WTC11 (cell line): ENCODE data around the gene PAK6. TPM values are rescaled to one million over a fixed set of nuclear protein-coding genes. Genes with fewer than 3 reads are reported as not detected.

Source experiments
- ATAC-seq: fragments of 200-7000 bp; cut with Tn5 transposase; 2 replicates; pipeline ENCODE4 v1.10.0; 2021; ENCODE audit warnings: mild to moderate bottlenecking, moderate library complexity
- CTCF ChIA-PET: fragments of 300-600 bp; sonication (Branson Sonifier 250); formaldehyde crosslinking; loops from one replicate; lab custom pipeline; 2021; ENCODE audit warnings: antibody characterized with exemption; lab: Charles Lee
- POLR2A ChIA-PET: fragments of 350-600 bp; sonication (Branson Sonifier 250); formaldehyde crosslinking; loops from one replicate; lab custom pipeline; 2021; ENCODE audit warnings: antibody characterized with exemption; lab: Charles Lee
- DNase-seq: peaks from one replicate; pipeline ENCODE4 v3.0.0; 2021; ENCODE audit warnings: low spot score
- H3K27ac Mint-ChIP-seq: 2 replicates; pipeline ENCODE4 v1.8.0; 2021; ENCODE audit warnings: mixed read lengths
- H3K27me3 Mint-ChIP-seq: 2 replicates; pipeline ENCODE4 v1.8.0; 2021; ENCODE audit warnings: low read depth, mild to moderate bottlenecking, moderate library complexity, mixed read lengths
- H3K36me3 Mint-ChIP-seq: 2 replicates; pipeline ENCODE4 v1.8.0; 2021; ENCODE audit warnings: mixed read lengths
- H3K4me1 Mint-ChIP-seq: 2 replicates; pipeline ENCODE4 v1.8.0; 2022; ENCODE audit warnings: mixed read lengths
- H3K4me3 Mint-ChIP-seq: 2 replicates; pipeline ENCODE4 v1.8.0; 2021; ENCODE audit warnings: mild to moderate bottlenecking, moderate library complexity, mixed read lengths
- H3K9me3 Mint-ChIP-seq: 2 replicates; pipeline ENCODE4 v1.8.0; 2021; ENCODE audit warnings: mixed read lengths
- EMX1 ChIP-seq: fragments of 250-450 bp; sonication (Bioruptor Pico); IDR thresholded peaks from 2 replicates; pipeline ENCODE4 v1.8.0; 2021; ENCODE audit warnings: mild to moderate bottlenecking
- FOXJ3 ChIP-seq: sonication (generic); formaldehyde crosslinking; IDR thresholded peaks from 2 replicates; pipeline ENCODE4 v1.9.0; 2021; ENCODE audit warnings: missing genetic modification reagents, mild to moderate bottlenecking, borderline replicate concordance
- FOXK1 ChIP-seq: sonication (generic); formaldehyde crosslinking; IDR thresholded peaks from 2 replicates; pipeline ENCODE4 v1.8.0; 2022; ENCODE audit warnings: mild to moderate bottlenecking, moderate library complexity, missing genetic modification reagents
- HMGA2 ChIP-seq: fragments of 250-450 bp; sonication (Bioruptor Pico); IDR thresholded peaks from 2 replicates; pipeline ENCODE4 v1.4.0; 2021; ENCODE audit warnings: mild to moderate bottlenecking, moderate library complexity
- IRF2 ChIP-seq: sonication (generic); formaldehyde crosslinking; IDR thresholded peaks from 2 replicates; pipeline ENCODE4 v1.8.0; 2022; ENCODE audit warnings: low read depth, missing genetic modification reagents, borderline replicate concordance
- JAZF1 ChIP-seq: fragments of 250-450 bp; sonication (Bioruptor Pico); IDR thresholded peaks from 2 replicates; pipeline ENCODE4 v1.9.0; 2021; ENCODE audit warnings: moderate library complexity, mild to moderate bottlenecking, inconsistent platforms
- JUN ChIP-seq: sonication (generic); formaldehyde crosslinking; IDR thresholded peaks from 2 replicates; pipeline ENCODE4 v1.8.0; 2023; ENCODE audit warnings: mild to moderate bottlenecking, missing genetic modification reagents
- MLX ChIP-seq: sonication (generic); formaldehyde crosslinking; IDR thresholded peaks from 2 replicates; pipeline ENCODE4 v1.8.1; 2023; ENCODE audit warnings: mild to moderate bottlenecking, missing genetic modification reagents, moderate library complexity
- OVOL2 ChIP-seq: fragments of 250-450 bp; sonication (Bioruptor Pico); IDR thresholded peaks from 2 replicates; pipeline ENCODE4 v1.9.0; 2021; ENCODE audit warnings: mild to moderate bottlenecking, borderline replicate concordance
- RORB ChIP-seq: fragments of 250-450 bp; sonication (Bioruptor Pico); IDR thresholded peaks from 2 replicates; pipeline ENCODE4 v1.9.0; 2021; ENCODE audit warnings: mild to moderate bottlenecking
- SP1 ChIP-seq: sonication (generic); formaldehyde crosslinking; conservative IDR thresholded peaks from 2 replicates; pipeline ENCODE4 v1.8.1; 2022; ENCODE audit warnings: missing genetic modification reagents
- ZNF138 ChIP-seq: sonication (generic); formaldehyde crosslinking; conservative IDR thresholded peaks from 2 replicates; pipeline ENCODE4 v1.8.1; 2022; ENCODE audit warnings: mild to moderate bottlenecking, moderate library complexity, missing genetic modification reagents
- ZNF263 ChIP-seq: sonication (generic); formaldehyde crosslinking; IDR thresholded peaks from 2 replicates; pipeline ENCODE4 v1.8.1; 2022; ENCODE audit warnings: low read depth, mild to moderate bottlenecking, moderate library complexity, missing genetic modification reagents
- ZNF317 ChIP-seq: sonication (generic); formaldehyde crosslinking; IDR thresholded peaks from 2 replicates; pipeline ENCODE4 v1.8.1; 2023; ENCODE audit warnings: low read depth, mild to moderate bottlenecking, moderate library complexity, missing genetic modification reagents, borderline replicate concordance
- ZNF671 ChIP-seq: fragments of 250-450 bp; sonication (Bioruptor Pico); IDR thresholded peaks from 2 replicates; pipeline ENCODE4 v1.8.0; 2021; ENCODE audit warnings: mild to moderate bottlenecking
- total RNA-seq: library from RNA; stranded (reverse); gene quantifications from 3 replicates; pipeline ENCODE4 v1.2.3, GENCODE V29; 2021
- TF ChIP-seq, protein P1 (sequence below): fragments of 200-600 bp; IDR thresholded peaks from 2 replicates; pipeline ENCODE4 v1.8.0; 2022; ENCODE audit warnings: antibody characterized with exemption
- TF ChIP-seq, protein P2 (sequence below): sonication (generic); formaldehyde crosslinking; IDR thresholded peaks from 2 replicates; pipeline ENCODE4 v1.8.0; 2022; ENCODE audit warnings: mild to moderate bottlenecking, missing genetic modification reagents
- TF ChIP-seq, protein P3 (sequence below): sonication (generic); formaldehyde crosslinking; IDR thresholded peaks from 2 replicates; pipeline ENCODE4 v1.8.0; 2022; ENCODE audit warnings: mild to moderate bottlenecking, missing genetic modification reagents
- TF ChIP-seq, protein P4 (sequence below): sonication (generic); formaldehyde crosslinking; IDR thresholded peaks from 2 replicates; pipeline ENCODE4 v1.8.1; 2022; ENCODE audit warnings: mild to moderate bottlenecking, missing genetic modification reagents, moderate library complexity, borderline replicate concordance

PAK6 gene
- total RNA-seq, 1 experiment from 2014 or later = 11.7 TPM

- DNase-seq (no peak), ATAC-seq (no peak)
- peaks cover 65% of the 10 kb centered on the region for H3K27me3 Mint-ChIP-seq
- TF ChIP-seq ZNF671 (CRISPR knock-in tag) = no peak
- TF ChIP-seq EMX1 = no peak
- no peaks in the 10 kb centered on the region for H3K36me3 Mint-ChIP-seq
- H3K9me3 Mint-ChIP-seq = no peaks in the 10 kb centered on the region
- ChIA-PET CTCF (interaction anchor here (0.8 to 13.0 kb wide), 11 partner anchors 11 to 255 kb away, joined by 3 to 341 read pairs (median 4); partner anchors contain the start of gene PLCB2), POLR2A (interaction anchor here (0.6 to 1.3 kb wide), 3 partner anchors 8 to 22 kb away, joined by 3 to 4 read pairs (median 3); partner anchors contain the start of gene PLCB2)
- no peak overlapping the region for H3K27ac Mint-ChIP-seq
- H3K4me1 Mint-ChIP-seq = peaks cover 37% of the 10 kb centered on the region
- no peak overlapping the region for H3K4me3 Mint-ChIP-seq
Observed at GRCh38 chr15:40285554-40286011, 46.7 kb downstream of the PAK6 start.

DNA sequence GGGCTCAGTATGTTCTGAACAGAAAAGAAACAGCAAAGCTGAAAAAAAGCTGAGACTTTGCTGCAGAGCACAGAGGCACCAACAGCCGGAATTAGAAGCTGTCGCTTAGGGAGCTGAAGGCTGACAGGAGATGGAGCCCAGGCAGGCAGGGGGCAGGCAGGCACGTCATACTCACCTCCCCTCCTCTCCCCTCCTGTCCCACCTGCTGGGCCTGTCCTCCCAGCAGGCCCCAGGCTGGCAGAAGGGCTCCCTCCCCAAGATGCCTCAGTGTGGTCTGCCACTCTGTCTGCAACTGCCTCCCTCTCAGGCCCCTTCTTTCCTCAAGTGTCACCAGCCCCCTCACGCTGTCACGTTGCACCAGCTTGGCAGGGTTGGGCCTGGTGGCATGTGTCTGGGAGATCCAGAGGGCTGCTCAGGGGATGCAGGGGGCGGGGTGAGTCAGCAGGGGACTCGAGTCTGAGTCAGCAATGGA is 47.2 kb downstream of the PAK6 start:
- peaks cover 61% of the 10 kb centered on the region for H3K27me3 Mint-ChIP-seq

DNA sequence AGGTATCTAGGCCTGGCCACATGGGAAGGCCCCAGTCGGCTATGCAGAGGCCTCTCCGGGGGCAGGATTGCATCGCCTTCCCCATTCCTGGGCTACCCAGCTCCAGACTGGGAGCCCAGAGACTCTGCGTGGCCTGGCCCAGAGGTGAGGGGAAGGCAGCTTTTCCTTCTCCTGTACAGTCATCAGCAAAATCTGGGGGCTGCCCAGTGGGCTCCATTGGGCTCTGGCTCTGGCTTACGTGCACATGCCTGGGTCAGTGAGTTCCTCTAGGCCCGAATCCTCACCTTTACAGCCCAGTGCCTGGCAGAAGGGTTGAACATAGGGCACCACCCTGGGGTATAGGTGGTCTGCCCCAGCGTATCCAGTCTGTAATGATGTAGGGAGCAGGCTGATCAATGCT is 47.9 kb downstream of the PAK6 start:
- TF ChIP-seq RORB = no peak
- no peak for TF ChIP-seq ZNF317 (CRISPR knock-in tag)
- TF ChIP-seq, protein P1, sequence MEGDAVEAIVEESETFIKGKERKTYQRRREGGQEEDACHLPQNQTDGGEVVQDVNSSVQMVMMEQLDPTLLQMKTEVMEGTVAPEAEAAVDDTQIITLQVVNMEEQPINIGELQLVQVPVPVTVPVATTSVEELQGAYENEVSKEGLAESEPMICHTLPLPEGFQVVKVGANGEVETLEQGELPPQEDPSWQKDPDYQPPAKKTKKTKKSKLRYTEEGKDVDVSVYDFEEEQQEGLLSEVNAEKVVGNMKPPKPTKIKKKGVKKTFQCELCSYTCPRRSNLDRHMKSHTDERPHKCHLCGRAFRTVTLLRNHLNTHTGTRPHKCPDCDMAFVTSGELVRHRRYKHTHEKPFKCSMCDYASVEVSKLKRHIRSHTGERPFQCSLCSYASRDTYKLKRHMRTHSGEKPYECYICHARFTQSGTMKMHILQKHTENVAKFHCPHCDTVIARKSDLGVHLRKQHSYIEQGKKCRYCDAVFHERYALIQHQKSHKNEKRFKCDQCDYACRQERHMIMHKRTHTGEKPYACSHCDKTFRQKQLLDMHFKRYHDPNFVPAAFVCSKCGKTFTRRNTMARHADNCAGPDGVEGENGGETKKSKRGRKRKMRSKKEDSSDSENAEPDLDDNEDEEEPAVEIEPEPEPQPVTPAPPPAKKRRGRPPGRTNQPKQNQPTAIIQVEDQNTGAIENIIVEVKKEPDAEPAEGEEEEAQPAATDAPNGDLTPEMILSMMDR = no peak
- TF ChIP-seq SP1 (CRISPR knock-in tag) = no peak
- TF ChIP-seq MLX (CRISPR knock-in tag) = no peak
- TF ChIP-seq OVOL2 = no peak
- no peak overlapping the region for H3K27ac Mint-ChIP-seq
- H3K9me3 Mint-ChIP-seq = no peaks in the 10 kb centered on the region
- ATAC-seq (no peak), DNase-seq (no peak)
- H3K4me3 Mint-ChIP-seq = no peak overlapping the region
- peaks cover 30% of the 10 kb centered on the region for H3K4me1 Mint-ChIP-seq
- CTCF ChIA-PET = interaction anchor here (1.0 to 13.0 kb wide), 6 partner anchors 12 to 51 kb away, joined by 3 to 341 read pairs (median 47); partner anchors contain the start of genes CCDC9B and PLCB2
- peaks cover 61% of the 10 kb centered on the region for H3K27me3 Mint-ChIP-seq
- no peaks in the 10 kb centered on the region for H3K36me3 Mint-ChIP-seq
- POLR2A ChIA-PET = interaction anchor here (0.6 kb wide), 1 partner anchor 10 kb away, joined by 3 read pairs; no protein-coding TSS in a partner anchor

More for the DNA sequence above, 47.2 kb downstream of the PAK6 start:
- Mint-ChIP-seq H3K9me3 (no peaks in the 10 kb centered on the region), H3K27ac (no peak overlapping the region), H3K4me1 (peaks cover 32% of the 10 kb centered on the region), H3K36me3 (no peaks in the 10 kb centered on the region), H3K4me3 (no peak overlapping the region)
- POLR2A ChIA-PET = interaction anchor here (1.3 kb wide), 2 partner anchors 15 to 21 kb away, joined by 3 to 4 read pairs; partner anchors contain the start of gene PLCB2
- CTCF ChIA-PET = interaction anchor here (1.0 to 13.0 kb wide), 9 partner anchors 11 to 256 kb away, joined by 3 to 341 read pairs (median 5); partner anchors contain the start of gene PLCB2
- DNase-seq (no peak), ATAC-seq (no peak)
- TF ChIP-seq, protein P2, sequence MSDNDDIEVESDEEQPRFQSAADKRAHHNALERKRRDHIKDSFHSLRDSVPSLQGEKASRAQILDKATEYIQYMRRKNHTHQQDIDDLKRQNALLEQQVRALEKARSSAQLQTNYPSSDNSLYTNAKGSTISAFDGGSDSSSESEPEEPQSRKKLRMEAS (CRISPR knock-in tag) = no peak
- TF ChIP-seq ZNF263 (CRISPR knock-in tag) = no peak
- TF ChIP-seq, protein P3, sequence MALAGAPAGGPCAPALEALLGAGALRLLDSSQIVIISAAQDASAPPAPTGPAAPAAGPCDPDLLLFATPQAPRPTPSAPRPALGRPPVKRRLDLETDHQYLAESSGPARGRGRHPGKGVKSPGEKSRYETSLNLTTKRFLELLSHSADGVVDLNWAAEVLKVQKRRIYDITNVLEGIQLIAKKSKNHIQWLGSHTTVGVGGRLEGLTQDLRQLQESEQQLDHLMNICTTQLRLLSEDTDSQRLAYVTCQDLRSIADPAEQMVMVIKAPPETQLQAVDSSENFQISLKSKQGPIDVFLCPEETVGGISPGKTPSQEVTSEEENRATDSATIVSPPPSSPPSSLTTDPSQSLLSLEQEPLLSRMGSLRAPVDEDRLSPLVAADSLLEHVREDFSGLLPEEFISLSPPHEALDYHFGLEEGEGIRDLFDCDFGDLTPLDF (CRISPR knock-in tag) = no peak
- no peak for TF ChIP-seq JUN (CRISPR knock-in tag)
- TF ChIP-seq IRF2 (CRISPR knock-in tag) = no peak
- no peak for TF ChIP-seq HMGA2 (CRISPR knock-in tag)
- TF ChIP-seq, protein P4, sequence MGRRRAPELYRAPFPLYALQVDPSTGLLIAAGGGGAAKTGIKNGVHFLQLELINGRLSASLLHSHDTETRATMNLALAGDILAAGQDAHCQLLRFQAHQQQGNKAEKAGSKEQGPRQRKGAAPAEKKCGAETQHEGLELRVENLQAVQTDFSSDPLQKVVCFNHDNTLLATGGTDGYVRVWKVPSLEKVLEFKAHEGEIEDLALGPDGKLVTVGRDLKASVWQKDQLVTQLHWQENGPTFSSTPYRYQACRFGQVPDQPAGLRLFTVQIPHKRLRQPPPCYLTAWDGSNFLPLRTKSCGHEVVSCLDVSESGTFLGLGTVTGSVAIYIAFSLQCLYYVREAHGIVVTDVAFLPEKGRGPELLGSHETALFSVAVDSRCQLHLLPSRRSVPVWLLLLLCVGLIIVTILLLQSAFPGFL (CRISPR knock-in tag) = no peak
- no peak for TF ChIP-seq FOXK1 (CRISPR knock-in tag)
- TF ChIP-seq ZNF138 = no peak
- TF ChIP-seq FOXJ3 = no peak
- no peak for TF ChIP-seq JAZF1 (CRISPR knock-in tag)
